OCI-LY1 (cell line): ENCODE data around the gene SLC2A9.

Experiments
- CTCF ChIP-seq: fragments of 200-600 bp; sonication (generic), shearing (Covaris generic); IDR thresholded peaks from 2 replicates; pipeline ENCODE4 v1.5.1; 2017; ENCODE audit warnings: mild to moderate bottlenecking, antibody characterized with exemption, low read length, moderate library complexity, mixed read lengths
- EZH2 ChIP-seq: fragments of 200-600 bp; sonication (generic), shearing (Covaris generic); IDR thresholded peaks from 2 replicates; pipeline ENCODE4 v1.8.0; 2017; ENCODE audit warnings: borderline replicate concordance, mixed run types, mild to moderate bottlenecking, antibody characterized with exemption, low read length, moderate library complexity, mixed read lengths

GRCh38 chr4:9792381-9792780, 228.9 kb downstream of the SLC2A9 start:
- no peak for TF ChIP-seq CTCF
- TF ChIP-seq EZH2: no peak
